IMR-90 (cell line): ENCODE data around the gene ALAD. TPM values are rescaled to one million over a fixed set of nuclear protein-coding genes. Genes with fewer than 3 reads are reported as not detected.

Source experiments
- ATAC-seq: fragments of 200-7000 bp; cut with Tn5 transposase; 2 replicates; pipeline ENCODE4 v1.9.1; 2020; ENCODE audit warnings: low read depth, mild to moderate bottlenecking, moderate library complexity
- BruUV-seq: library from RNA; stranded (reverse); fragments of 400-500 nt; replicated peaks from 2 replicates; lab custom pipeline; 2021; lab: Mats Ljungman, UMichigan
- CTCF ChIA-PET: fragments of 300-600 bp; formaldehyde crosslinking; extraction: SDS; loops from one replicate; lab custom pipeline; 2021; ENCODE audit warnings: antibody characterized with exemption; lab: Yijun Ruan, JAX
- POLR2A ChIA-PET: fragments of 300-600 bp; sonication (Branson Sonifier 250); formaldehyde crosslinking; loops from one replicate; lab custom pipeline; 2022; ENCODE audit warnings: antibody characterized with exemption; ENCODE audit not compliant: unreplicated experiment; lab: Charles Lee
- DNase-seq: peaks from one replicate; pipeline ENCODE4 v3.0.0; 2013
- H2AFZ ChIP-seq: replicated peaks from 2 replicates; pipeline ENCODE3; 2013; ENCODE audit warnings: low read length, mild to moderate bottlenecking; ENCODE audit not compliant: poor library complexity
- H2AK5ac ChIP-seq: 2 replicates; pipeline ENCODE4 v1.6.1; 2013; ENCODE audit warnings: low read depth, low read length, inconsistent platforms
- H2AK9ac ChIP-seq: replicated peaks from 2 replicates; pipeline ENCODE3; 2013; ENCODE audit warnings: mild to moderate bottlenecking, low read depth, low read length, moderate library complexity; ENCODE audit not compliant: poor library complexity
- H2BK120ac ChIP-seq: 2 replicates; pipeline ENCODE4 v1.6.1; 2013; ENCODE audit warnings: low read depth, low read length, inconsistent platforms
- H2BK15ac ChIP-seq: 3 replicates; pipeline ENCODE4 v1.6.1; 2013; ENCODE audit warnings: low read depth, low read length, inconsistent platforms
- H2BK20ac ChIP-seq: 2 replicates; pipeline ENCODE4 v1.6.1; 2013; ENCODE audit warnings: low read depth, mild to moderate bottlenecking, inconsistent platforms, low read length, moderate library complexity
- H2BK5ac ChIP-seq: 2 replicates; pipeline ENCODE4 v1.6.1; 2013; ENCODE audit warnings: mild to moderate bottlenecking, low read depth, low read length, inconsistent platforms; ENCODE audit not compliant: poor library complexity, severe bottlenecking
- H3K14ac ChIP-seq: replicated peaks from 2 replicates; pipeline ENCODE4 v1.6.1; 2013; ENCODE audit warnings: low read depth, low read length, inconsistent platforms
- H3K18ac ChIP-seq: 2 replicates; pipeline ENCODE4 v1.6.1; 2013; ENCODE audit warnings: low read depth, low read length, control low read depth
- H3K23ac ChIP-seq: 2 replicates; pipeline ENCODE4 v1.6.1; 2013; ENCODE audit warnings: low read depth, low read length, inconsistent platforms
- H3K27ac ChIP-seq: 2 replicates; pipeline ENCODE4 v1.5.1; 2013; ENCODE audit warnings: mild to moderate bottlenecking, control low read depth, low read length; ENCODE audit not compliant: insufficient read depth
- H3K27me3 ChIP-seq: 2 replicates; pipeline ENCODE4 v1.6.1; 2013; ENCODE audit warnings: low read length; ENCODE audit not compliant: control insufficient read depth, insufficient read depth
- H3K36me3 ChIP-seq: 2 replicates; pipeline ENCODE4 v1.6.1; 2013; ENCODE audit warnings: low read length, mixed read lengths; ENCODE audit not compliant: control insufficient read depth, insufficient read depth
- H3K4ac ChIP-seq: 2 replicates; pipeline ENCODE4 v1.6.1; 2013; ENCODE audit warnings: low read depth, low read length, inconsistent platforms
- H3K4me1 ChIP-seq: 2 replicates; pipeline ENCODE4 v1.6.1; 2013; ENCODE audit warnings: low read length, mixed read lengths; ENCODE audit not compliant: control insufficient read depth, insufficient read depth
- H3K4me2 ChIP-seq: 2 replicates; pipeline ENCODE4 v1.6.1; 2013; ENCODE audit warnings: low read depth, mild to moderate bottlenecking, control low read depth, low read length, moderate library complexity
- H3K4me3 ChIP-seq: 2 replicates; pipeline ENCODE4 v1.5.1; 2013; ENCODE audit warnings: low read depth, mild to moderate bottlenecking, control low read depth, low read length, moderate library complexity; ENCODE audit not compliant: insufficient read depth
- H3K56ac ChIP-seq: 2 replicates; pipeline ENCODE4 v1.6.1; 2013; ENCODE audit warnings: low read length, inconsistent platforms; ENCODE audit not compliant: insufficient read depth; ENCODE audit errors: extremely low read depth
- H3K79me1 ChIP-seq, 2 experiments: 2 replicates each; pipeline ENCODE4 v1.6.1; 2013; ENCODE audit warnings: low read length in 2 of 2, inconsistent platforms in 1 of 2, low read depth in 1 of 2
- H3K9ac ChIP-seq: 2 replicates; pipeline ENCODE4 v1.6.1; 2013; ENCODE audit warnings: low read depth, low read length, control low read depth
- H3K9me1 ChIP-seq: 2 replicates; pipeline ENCODE4 v1.6.1; 2013; ENCODE audit warnings: low read length, inconsistent platforms; ENCODE audit not compliant: insufficient read depth
- H3K9me3 ChIP-seq: 2 replicates; pipeline ENCODE4 v1.6.1; 2013; ENCODE audit warnings: low read length; ENCODE audit not compliant: control insufficient read depth, insufficient read depth
- H4K20me1 ChIP-seq: 2 replicates; pipeline ENCODE4 v1.6.1; 2013; ENCODE audit warnings: low read length, inconsistent platforms; ENCODE audit not compliant: insufficient read depth
- H4K5ac ChIP-seq: 2 replicates; pipeline ENCODE4 v1.6.1; 2013; ENCODE audit warnings: mild to moderate bottlenecking, low read depth, low read length, control low read depth
- H4K8ac ChIP-seq, 2 experiments: 2 replicates each; pipeline ENCODE4 v1.6.1; 2013; ENCODE audit warnings: low read depth in 2 of 2, low read length in 2 of 2, control low read depth in 1 of 2, inconsistent platforms in 1 of 2
- H4K91ac ChIP-seq: 2 replicates; pipeline ENCODE4 v1.6.1; 2013; ENCODE audit warnings: low read depth, low read length, inconsistent platforms; ENCODE audit not compliant: insufficient read depth
- BHLHE40 ChIP-seq: fragments of 150-350 bp; IDR thresholded peaks from 2 replicates; pipeline ENCODE4 v1.6.1; 2016; ENCODE audit warnings: mild to moderate bottlenecking, low read depth, low read length
- MAFK ChIP-seq: IDR thresholded peaks from 2 replicates; pipeline ENCODE4 v1.6.1; 2012; ENCODE audit warnings: low read depth, low read length, improper control_type of control experiment
- RAD21 ChIP-seq: IDR thresholded peaks from 2 replicates; pipeline ENCODE4 v1.6.1; 2012; ENCODE audit warnings: low read length, improper control_type of control experiment
- RCOR1 ChIP-seq: IDR thresholded peaks from 2 replicates; pipeline ENCODE4 v1.6.1; 2012; ENCODE audit warnings: mild to moderate bottlenecking, low read length, improper control_type of control experiment; ENCODE audit not compliant: insufficient replicate concordance
- SMC3 ChIP-seq: fragments of 150-350 bp; IDR thresholded peaks from 2 replicates; pipeline ENCODE4 v1.6.1; 2016; ENCODE audit warnings: low read depth, mild to moderate bottlenecking, antibody characterized with exemption, low read length, moderate library complexity
- WGBS, 2 experiments: methylation state at CpG; one replicate each; pipeline versions ENCODE4 v1.1.5 to v1.1.7; 2013; ENCODE audit warnings: missing lambda C conversion rate in 2 of 2; ENCODE audit not compliant: insufficient read length in 1 of 2; ENCODE audit errors: extremely low coverage in 2 of 2; 5-methylcytosine and 5-hydroxymethylcytosine counted together
- dilution Hi-C: fragments of 300-500 bp; cut with HindIII; formaldehyde crosslinking; loops from one replicate; pipeline ENCODE4 v1.14.3; 2018; ENCODE audit warnings: low sequenced_read_pairs; ENCODE audit not compliant: unreplicated experiment
- in situ Hi-C: fragments of 300-500 bp; cut with MboI; formaldehyde crosslinking; loops from 3 replicates; pipeline ENCODE4 v1.14.3; 2019; ENCODE audit warnings: low sequenced_read_pairs, inconsistent platforms, mixed read lengths
- intact Hi-C: fragments of 100-400 bp; cut with micrococcal nuclease; formaldehyde crosslinking; loops from 2 replicates; pipeline ENCODE4 v1.10.0; 2022
- polyA plus RNA-seq, 3 experiments: library from polyadenylated mRNA; depleted of rRNA; stranded (reverse); fragments of >200 nt; gene quantifications; 2 replicates each; pipeline ENCODE4 v1.2.3, GENCODE V29; 2012; ENCODE audit warnings: low replicate concordance in 1 of 3
- total RNA-seq: library from RNA; depleted of rRNA; stranded (reverse); fragments of >200 nt; gene quantifications from 2 replicates; pipeline ENCODE4 v1.2.3, GENCODE V29; 2012
- TF ChIP-seq, protein P1 (sequence below): conservative IDR thresholded peaks from 2 replicates; pipeline ENCODE4 v1.5.1; 2012; ENCODE audit warnings: mild to moderate bottlenecking, low read depth, low read length, improper control_type of control experiment

ALAD gene
- total and polyA plus RNA-seq, 2 of the 4 experiments (the other 2 are of a cell fraction) = 11.1 to 15.6 TPM

DNA sequence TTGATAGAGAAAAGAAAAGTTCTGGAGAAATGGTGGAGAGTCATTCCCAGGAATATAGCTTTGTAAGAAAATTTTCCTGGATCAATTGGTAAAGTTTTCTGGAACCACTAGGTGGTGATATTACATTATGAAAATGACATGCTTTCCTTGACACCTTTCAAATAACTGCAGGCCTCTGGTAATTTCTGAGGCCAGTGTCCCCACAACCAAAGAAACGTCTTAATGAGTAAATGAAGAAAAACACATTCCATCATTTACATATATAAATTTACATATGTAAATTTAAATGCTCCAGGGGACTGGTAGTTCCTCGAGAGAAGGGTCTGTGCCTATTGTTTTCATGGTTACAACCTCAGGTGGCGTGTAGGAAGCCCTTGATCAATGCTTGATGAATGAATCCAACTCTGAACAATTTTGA, 45.2 kb upstream of the ALAD start:
- DNase-seq = peak; percentile 55
- peak; percentile 73 for ATAC-seq
- ChIA-PET CTCF (interaction anchor here (0.6 to 2.1 kb wide), 11 partner anchors 9 to 212 kb away, joined by 3 to 14 read pairs (median 5); no protein-coding TSS in a partner anchor), POLR2A (no interaction called here)
- peak overlapping the region; percentile 82; the same call in 1 of the 2 replicates for H2AK5ac ChIP-seq
- H3K23ac ChIP-seq = no peak overlapping the region
- no peaks in the 10 kb centered on the region for H3K79me1 ChIP-seq
- H3K27ac ChIP-seq = no peak overlapping the region
- no peak overlapping the region for H3K9ac ChIP-seq
- peak overlapping the region; percentile 85 for H2BK20ac ChIP-seq
- no peaks in the 10 kb centered on the region for H3K9me1 ChIP-seq
- 100% methylated on average over 1 of the region's 3 CpGs; no CpG with 5 or more reads in 1 of the 2 experiments for WGBS, 2 experiments
- H3K14ac ChIP-seq = 0 out of 2 replicates have a peak overlapping the region, but pooled peaks have one; percentile 48
- intact Hi-C loops = loop anchor here (2.0 kb wide), 2 partner anchors 144 to 212 kb away; no protein-coding TSS in a partner anchor
- no peak overlapping the region for H3K4me2 ChIP-seq
- H3K4me1 ChIP-seq = no peaks in the 10 kb centered on the region
- no peak overlapping the region for H3K56ac ChIP-seq
- TF ChIP-seq RCOR1 (no peak), MAFK (no peak), BHLHE40 (no peak), RAD21 (peak; percentile 92), SMC3 (peak; percentile 97)
- TF ChIP-seq, protein P1, sequence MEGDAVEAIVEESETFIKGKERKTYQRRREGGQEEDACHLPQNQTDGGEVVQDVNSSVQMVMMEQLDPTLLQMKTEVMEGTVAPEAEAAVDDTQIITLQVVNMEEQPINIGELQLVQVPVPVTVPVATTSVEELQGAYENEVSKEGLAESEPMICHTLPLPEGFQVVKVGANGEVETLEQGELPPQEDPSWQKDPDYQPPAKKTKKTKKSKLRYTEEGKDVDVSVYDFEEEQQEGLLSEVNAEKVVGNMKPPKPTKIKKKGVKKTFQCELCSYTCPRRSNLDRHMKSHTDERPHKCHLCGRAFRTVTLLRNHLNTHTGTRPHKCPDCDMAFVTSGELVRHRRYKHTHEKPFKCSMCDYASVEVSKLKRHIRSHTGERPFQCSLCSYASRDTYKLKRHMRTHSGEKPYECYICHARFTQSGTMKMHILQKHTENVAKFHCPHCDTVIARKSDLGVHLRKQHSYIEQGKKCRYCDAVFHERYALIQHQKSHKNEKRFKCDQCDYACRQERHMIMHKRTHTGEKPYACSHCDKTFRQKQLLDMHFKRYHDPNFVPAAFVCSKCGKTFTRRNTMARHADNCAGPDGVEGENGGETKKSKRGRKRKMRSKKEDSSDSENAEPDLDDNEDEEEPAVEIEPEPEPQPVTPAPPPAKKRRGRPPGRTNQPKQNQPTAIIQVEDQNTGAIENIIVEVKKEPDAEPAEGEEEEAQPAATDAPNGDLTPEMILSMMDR = peak; percentile 73
- H3K18ac ChIP-seq = no peak overlapping the region; the same call in 1 of the 2 replicates
- H2AK9ac ChIP-seq = no peak overlapping the region
- dilution Hi-C loops = no loop called here
- no peaks in the 10 kb centered on the region for H3K9me3 ChIP-seq
- H4K5ac ChIP-seq = peak overlapping the region; percentile 23; the same call in 1 of the 2 replicates
- H2BK120ac ChIP-seq = peak overlapping the region; percentile 47; the same call in 1 of the 2 replicates
- H4K20me1 ChIP-seq = no peaks in the 10 kb centered on the region
- H3K36me3 ChIP-seq = no peaks in the 10 kb centered on the region
- in situ Hi-C loops = loop anchor here (5.0 kb wide), 1 partner anchor 211 kb away; no protein-coding TSS in a partner anchor
- no peak overlapping the region for H2AFZ ChIP-seq
- H3K27me3 ChIP-seq = no peaks in the 10 kb centered on the region
- peak overlapping the region in 1 of 2 experiments; percentile 50; a peak in 1 of 4 replicates for H4K8ac ChIP-seq
- no peak overlapping the region for H2BK5ac ChIP-seq
- no TSS peak for BruUV-seq
- no peak overlapping the region for H4K91ac ChIP-seq
- peak overlapping the region; percentile 47; the same call in 1 of the 2 replicates for H3K4ac ChIP-seq
- H2BK15ac ChIP-seq = 0 out of 3 replicates have a peak overlapping the region, but pooled peaks have one; percentile 16
- no peak overlapping the region for H3K4me3 ChIP-seq
